GM04504 (cell line): Measurements from ENCODE around the gene SP3.
"Not testable (repeated sequence)": the region's sequence is repeated elsewhere in the genome, so short reads cannot be mapped to it uniquely, and the experiment has no call there.

Source experiments
- DNase-seq: peaks from one replicate; pipeline ENCODE4 v3.0.0-alpha.2; 2012; ENCODE audit warnings: low read depth

Gene SP3

DNA sequence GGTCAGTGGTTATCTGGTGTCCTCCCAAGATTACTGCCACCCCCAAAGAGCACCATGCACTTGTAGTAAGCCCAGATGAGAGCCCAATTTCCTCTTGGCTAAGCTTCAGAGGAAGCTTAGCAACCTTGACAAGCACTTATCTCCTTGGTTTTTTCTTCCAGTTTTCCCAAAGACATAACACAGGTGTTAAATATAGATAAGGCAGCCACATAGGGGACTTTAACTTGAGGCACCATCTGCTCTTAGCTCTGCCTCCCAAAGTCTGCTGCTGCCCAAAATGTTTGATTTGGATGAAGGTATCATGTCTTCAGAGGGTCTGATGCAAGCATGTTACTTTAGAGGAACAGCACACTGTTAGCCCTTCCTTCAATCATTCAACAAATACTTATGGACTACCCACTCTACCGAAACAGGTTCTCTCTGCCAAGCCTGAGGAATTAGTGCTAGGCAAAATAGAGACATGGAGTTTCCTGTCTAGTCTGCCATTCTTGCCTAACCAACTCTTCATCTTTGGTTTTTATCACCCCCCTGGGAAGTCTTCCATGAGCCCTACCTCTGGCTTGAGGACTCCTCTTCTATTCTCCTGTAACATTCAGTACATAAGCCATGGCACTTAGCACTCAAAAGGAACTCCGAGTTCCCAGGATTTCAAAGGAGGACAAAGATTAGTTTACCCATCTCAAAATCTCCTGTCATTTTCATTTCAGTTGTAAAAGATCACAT, 73.7 kb downstream of the SP3 start:
- no peak for DNase-seq

- not testable (repeated sequence) for DNase-seq
These were observed 75.7 kb downstream of the SP3 start for GRCh38 chr2:173889464-173889863.

- no peak for DNase-seq
These were observed 78.6 kb downstream of the SP3 start for GRCh38 chr2:173886613-173887012.

DNA sequence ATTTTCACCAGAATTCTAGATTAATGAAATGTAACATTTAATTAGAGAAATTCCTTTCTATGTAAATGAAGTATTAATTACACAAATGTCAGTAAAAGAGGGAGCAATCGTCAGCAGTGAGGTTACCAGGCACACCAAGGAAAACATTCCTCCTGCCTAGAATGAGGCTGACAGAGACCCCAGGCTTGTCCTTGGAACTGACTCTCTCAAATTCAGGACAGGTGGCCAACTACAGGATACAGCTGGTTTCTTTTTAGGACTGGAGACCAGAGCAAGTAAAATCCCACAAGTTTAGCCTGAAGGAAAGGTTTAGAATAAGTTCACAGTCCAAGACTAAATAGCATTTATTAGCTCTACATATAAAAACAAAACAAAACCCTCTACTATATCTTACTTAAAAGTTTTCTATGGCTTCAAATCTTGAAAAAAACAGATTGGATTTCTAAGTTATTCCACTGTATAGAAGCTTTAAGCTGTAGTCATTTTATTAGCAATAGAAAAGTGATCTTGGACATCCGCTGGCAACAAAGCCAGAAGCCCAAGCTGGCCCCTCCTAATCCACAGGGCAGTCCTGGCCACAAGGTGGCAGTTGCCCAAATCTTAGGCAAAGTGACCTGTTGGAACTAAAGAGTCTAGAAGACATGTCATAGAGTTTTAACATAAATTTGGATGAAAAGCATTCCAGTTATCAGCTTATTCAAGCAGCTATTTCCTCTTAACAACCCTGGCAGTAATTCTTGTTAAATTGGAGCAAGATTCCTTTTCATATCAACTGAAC, 81.0 kb downstream of the SP3 start:
- peak; percentile 32 for DNase-seq

DNA sequence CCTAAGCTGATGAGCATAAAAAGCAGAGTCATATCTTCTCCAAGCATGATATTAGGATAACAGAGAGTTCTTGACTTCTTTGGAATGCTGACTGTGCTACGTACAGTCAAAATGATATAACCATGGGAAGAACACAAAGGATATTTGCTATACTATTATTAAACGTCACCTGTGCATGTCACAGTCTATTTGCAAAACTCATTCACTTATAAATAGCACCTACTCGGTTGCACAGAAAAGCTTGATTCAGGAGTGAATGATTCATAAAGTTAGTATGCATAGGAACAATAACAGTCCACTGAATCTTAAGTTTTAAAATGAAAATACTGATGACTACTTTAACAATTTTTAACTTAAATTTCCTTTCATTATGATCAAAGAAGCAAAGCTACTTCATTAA, 83.3 kb downstream of the SP3 start:
- DNase-seq = no peak

- DNase-seq = no peak
These were observed 83.7 kb downstream of the SP3 start for GRCh38 chr2:173881461-173881860.

DNA sequence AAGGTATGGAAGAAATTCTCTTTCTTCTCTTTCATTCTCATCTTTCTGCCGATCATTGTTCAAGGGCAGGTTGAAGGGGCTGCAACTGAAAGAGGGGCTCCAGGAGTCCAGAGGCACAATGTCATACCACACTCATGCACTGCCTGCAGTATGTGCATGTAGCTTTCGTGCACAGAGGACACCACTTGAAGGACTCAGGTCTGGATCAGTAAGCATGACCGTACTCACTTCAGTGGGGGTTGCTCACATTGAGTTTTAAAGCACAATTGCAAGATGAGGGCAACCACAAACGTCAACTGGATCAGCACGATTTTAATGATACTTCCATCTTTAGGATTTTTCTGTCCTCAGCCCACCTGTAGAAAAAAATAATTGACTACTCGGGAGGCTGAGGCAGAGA, 84.6 kb downstream of the SP3 start:
- no peak for DNase-seq

DNA sequence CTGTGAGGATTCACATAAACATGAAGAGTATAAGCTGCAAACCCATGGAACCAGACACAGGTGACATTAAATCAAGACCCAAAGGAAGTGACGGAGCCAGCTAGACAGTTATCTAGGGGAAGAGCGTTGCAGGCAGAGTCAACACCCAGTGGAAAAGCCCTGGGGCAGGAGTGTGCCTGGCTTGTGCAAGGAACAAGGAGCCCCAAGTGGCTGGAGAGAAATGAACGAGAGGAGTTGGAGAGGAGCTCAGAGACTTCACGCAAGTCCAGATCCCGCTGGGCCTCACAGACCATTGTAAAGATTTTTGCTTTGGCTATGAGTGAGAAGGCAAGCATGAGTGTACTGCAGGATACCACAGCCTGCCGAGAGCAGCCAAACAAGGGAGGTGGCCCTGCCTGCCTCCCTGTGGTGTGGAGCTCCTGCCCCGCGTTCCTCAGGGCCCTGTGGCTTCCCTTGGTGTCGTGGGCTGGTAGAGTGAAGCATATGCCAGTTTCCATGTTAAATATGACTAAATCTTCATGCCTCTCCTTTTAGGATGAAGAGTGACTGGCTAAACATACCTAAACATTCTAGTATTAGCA, 88.2 kb downstream of the SP3 start:
- no peak for DNase-seq

DNA sequence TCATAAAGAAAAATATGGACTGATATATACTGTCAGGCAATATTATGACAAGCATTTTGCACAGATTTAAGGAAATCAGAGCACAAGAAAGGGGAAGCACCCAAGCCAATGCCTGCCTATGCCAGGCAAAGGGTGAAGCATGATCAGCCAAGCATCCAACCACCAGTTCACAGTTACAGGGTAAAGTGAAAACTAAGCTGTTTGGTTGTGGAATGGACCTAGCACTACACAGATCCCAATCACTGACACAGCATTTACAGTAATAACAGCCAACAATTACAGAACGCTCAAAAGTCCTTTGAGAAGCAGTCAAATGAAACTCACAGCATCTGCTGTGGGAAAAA, 90.3 kb downstream of the SP3 start:
- DNase-seq = no peak

- DNase-seq = no peak
These were observed 90.9 kb downstream of the SP3 start for GRCh38 chr2:173874003-173874893.

GRCh38 chr2:173872714-173873113, 92.5 kb downstream of the SP3 start:
- no peak for DNase-seq

DNA sequence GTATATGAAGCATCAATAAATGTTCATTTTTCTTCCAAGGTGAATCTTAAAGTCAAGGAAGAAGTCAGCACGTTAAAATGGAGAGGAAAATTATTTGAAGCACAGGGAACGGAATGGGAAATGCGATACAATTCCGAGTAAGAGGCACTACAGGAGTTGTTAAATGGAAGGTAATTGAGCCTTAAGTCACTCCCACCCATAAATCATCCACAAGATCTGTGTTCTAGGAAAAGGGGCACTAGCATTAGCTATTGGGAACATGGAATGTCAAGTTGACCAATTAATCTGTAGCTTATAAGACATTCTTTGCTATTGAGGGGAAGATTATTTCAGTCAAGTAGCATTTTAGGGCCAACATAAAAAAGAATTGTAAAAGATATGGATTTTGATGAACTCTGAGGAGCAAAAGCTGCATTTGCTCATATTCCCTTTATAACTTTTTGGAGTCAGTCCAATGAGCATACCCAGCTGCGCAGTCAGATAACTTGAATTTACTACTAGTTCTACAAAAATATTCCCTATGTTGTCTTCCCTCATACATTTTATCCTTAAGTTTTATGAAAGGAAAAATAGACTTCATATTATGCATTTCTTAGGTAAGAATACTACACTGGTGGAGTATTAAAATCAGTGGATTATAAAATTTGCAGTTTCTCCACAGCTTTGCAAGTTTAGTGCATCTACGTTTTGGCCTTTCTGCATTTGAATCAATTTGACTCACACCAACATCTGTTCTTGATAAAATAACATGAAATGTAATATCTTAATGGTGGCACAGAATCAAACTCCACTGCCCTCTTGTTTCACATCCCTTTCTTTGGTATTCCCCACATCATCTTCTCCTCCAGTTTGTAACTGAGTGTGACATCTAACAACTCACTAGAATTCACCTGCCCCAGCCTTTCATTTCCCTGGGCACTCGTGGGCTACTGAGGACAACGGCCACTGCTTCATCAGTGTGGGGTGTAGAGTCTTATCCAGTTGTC, 95.6 kb downstream of the SP3 start:
- no peak for DNase-seq

DNA sequence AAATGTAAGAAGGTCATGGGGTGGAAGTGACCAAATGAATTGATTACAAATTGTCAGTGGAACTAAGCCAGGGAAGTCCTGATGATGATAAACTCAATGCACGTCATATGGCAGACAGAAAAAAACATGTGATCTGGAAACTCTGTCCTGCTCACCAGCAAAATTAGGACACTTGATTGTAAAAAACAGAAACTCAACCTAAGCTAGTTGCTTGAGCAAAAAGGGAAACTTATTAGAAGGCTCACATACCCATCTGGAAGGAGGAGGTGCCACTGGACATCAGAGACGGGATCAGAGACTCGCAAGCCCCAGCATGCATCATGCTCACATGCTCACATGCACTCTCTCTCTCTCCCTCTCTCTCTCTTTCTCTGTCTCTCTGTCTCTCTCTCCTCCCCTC, 96.8 kb downstream of the SP3 start:
- DNase-seq = no peak

DNA sequence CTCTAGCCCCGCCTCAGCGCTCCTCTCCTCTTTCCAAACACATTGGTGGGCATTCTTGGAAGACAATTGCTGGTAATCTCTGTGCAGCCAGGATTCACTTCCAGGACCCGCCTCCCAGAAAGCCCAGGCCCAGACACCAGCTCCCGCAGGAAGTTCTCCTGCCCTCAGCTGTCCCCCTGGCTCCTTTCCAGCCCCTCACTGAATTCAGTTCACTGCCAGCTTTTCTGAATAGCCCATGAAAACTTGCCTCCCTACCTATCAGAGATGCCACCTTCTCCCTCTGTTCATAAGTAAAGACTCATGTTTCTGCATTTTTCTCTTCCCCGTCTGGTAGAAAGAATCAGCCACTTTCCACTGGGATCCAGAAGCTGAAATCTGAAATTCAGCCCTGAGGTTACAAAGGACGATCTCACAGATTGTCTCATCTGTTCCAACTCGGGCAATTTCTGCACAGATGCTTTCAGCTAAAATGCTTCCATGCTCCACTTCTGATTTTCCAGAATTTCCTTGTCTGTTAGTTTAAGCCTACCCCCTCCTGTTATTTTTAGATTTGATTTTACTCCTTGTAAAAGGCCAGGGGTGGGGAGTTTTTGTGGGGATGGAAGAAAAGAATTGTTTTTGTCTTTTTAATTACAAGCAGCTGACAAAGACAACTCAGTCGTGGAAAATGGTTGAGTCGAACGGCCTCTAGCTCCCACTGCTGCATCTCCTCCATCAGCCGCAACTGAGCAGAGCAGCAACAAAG, 98.1 kb downstream of the SP3 start:
- DNase-seq = no peak

DNA sequence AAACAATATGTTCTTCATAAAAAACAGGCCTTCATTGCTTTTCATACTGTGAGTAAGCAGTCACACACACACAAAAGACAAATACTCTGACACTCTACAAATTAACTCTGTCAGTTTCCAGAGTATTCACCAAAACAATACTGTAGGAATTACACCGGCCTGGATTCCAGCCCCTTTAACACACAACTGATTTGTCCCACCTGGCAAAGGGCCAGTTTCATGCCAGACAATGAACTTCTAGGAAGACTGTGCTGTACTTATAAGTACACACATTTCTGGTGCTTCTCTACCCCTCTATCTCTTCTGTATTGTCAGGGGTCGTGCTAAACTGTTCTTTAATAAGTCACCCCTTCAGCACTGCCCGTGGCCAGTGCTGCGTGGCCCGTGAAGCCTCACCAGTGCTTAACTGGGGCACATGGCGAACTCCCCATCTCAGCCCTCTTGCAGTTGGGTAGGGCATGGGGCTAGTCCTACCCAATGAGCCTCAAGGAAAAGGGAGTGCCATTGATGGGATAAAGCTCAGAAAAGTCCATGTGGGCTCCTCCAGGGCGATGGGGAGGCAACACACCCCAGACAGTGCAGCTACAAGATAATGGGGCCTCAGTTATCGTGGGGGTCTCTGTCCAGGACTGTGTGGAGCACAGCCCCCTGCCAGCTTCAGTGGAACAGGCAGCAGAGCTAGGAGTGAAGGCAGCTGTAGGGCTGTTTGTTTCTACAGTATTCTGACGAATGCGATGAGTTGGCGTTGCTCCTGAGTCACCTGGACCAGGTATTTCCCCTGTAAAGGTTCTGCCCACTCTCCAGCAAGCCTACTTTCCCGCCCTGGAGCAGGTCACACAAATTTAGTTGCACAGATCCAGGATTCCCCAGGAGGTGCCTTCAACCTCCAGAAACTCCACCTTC, 99.0 kb downstream of the SP3 start:
- DNase-seq = no peak

DNA sequence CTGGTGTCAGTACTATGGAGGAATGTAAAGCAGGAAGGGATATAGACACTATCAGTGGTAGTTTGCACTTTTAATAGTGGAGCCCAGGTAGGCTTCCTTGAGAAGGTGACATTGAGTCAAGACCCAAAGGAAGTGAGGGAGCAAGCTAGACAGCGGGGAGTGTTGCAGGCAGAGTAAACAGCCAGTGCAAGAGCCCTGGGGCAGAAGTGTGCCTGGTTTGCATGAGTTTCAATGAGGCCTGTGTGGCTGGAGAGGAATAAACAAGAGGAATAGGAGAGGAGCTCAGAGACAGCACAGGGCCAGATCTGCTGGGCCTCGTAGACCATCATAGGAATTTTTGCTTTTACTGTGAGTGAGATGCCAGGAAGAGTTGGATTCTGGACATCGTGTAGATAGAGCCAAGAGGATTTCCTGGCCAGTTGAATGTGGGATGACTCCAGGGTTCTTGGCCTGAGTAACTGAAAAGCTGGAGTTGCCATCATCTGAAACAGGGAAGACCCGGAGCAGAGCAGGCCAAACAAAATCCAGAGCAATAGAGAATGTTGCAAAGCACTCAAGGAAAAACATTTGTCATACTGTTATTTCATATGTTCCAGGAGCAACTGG, 102.5 kb downstream of the SP3 start:
- no peak for DNase-seq

DNA sequence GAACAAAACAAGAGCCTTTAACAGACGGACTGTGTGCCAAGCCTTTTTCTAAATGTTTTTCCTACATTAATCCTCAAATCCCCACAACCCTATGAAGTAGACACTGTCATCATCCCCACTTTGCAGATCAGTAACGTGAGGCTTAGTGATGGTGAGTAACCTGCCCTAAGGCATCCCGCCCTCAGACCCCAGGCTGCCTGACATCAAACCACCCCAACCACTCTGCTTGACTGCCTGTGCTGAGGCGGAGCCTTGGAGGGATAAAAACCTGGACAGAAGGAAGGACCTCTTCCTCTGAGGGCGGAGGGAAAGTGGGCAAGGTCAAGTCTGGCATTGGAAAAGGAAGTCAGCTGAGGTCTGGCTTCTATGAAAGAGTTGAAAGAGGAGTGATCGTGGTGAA, 104.6 kb downstream of the SP3 start:
- no peak for DNase-seq

- no peak for DNase-seq
These were observed 105.1 kb downstream of the SP3 start for GRCh38 chr2:173860082-173860481.

- DNase-seq = no peak
These were observed 106.9 kb downstream of the SP3 start for GRCh38 chr2:173858291-173858731.
